ENCODE results near the gene BLID. TPM values are rescaled to one million over a fixed set of nuclear protein-coding genes. Genes with fewer than 3 reads are reported as not detected.

The BLID gene
- total and polyA plus RNA-seq, 2 donors from 2014 or later: not detected

DNA sequence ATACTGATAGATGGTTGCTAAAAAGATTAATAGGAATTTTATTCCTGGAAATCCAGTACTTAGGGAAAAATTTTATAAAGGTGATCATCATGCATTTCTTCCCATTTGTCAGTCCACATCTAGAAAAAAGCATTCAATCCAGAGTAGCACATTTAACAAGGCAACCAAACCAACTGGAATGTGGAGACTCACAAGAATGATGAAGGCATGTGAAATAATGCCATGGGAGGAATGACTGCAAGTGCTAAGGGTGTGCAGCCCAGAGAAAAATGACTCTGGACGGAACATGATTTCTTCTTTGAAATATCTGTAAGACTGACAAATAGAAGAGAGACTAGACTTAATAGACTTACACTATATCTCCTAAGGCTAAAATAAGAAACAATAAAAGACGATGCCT, 33.8 kb downstream of the BLID start:
- Histone ChIP-seq H3K9me3 (ENCODE audit: control insufficient read depth in 2 of 3, insufficient read depth in 1 of 3, low read length in 3 of 3) (no peaks in the 10 kb centered on the region), H3K27ac (ENCODE audit: low read depth in 2 of 2, low read length in 2 of 2) (no peak overlapping the region), H3K4me1 (ENCODE audit: control insufficient read depth in 2 of 3, insufficient read depth in 2 of 3, low read depth in 1 of 3, low read length in 3 of 3) (no peaks in the 10 kb centered on the region), H3K36me3 (ENCODE audit: control insufficient read depth in 2 of 3, insufficient read depth in 3 of 3, low read length in 3 of 3) (no peaks in the 10 kb centered on the region), H3K4me3 (ENCODE audit: low read length in 3 of 3) (no peak overlapping the region), H3K9ac (ENCODE audit: low read length in 3 of 3) (no peak overlapping the region), H3K27me3 (ENCODE audit: control insufficient read depth, insufficient read depth, low read length) (no peaks in the 10 kb centered on the region)
- DNase-seq (no peak), FAIRE-seq (no peak)
- TF ChIP-seq, protein P1, sequence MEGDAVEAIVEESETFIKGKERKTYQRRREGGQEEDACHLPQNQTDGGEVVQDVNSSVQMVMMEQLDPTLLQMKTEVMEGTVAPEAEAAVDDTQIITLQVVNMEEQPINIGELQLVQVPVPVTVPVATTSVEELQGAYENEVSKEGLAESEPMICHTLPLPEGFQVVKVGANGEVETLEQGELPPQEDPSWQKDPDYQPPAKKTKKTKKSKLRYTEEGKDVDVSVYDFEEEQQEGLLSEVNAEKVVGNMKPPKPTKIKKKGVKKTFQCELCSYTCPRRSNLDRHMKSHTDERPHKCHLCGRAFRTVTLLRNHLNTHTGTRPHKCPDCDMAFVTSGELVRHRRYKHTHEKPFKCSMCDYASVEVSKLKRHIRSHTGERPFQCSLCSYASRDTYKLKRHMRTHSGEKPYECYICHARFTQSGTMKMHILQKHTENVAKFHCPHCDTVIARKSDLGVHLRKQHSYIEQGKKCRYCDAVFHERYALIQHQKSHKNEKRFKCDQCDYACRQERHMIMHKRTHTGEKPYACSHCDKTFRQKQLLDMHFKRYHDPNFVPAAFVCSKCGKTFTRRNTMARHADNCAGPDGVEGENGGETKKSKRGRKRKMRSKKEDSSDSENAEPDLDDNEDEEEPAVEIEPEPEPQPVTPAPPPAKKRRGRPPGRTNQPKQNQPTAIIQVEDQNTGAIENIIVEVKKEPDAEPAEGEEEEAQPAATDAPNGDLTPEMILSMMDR (IDR thresholded peaks at IDR 0.05; ENCODE audit: borderline replicate concordance, extremely low read depth, insufficient read depth): no peak
- intact Hi-C loops (cut with DNase I): no loop called here

DNA sequence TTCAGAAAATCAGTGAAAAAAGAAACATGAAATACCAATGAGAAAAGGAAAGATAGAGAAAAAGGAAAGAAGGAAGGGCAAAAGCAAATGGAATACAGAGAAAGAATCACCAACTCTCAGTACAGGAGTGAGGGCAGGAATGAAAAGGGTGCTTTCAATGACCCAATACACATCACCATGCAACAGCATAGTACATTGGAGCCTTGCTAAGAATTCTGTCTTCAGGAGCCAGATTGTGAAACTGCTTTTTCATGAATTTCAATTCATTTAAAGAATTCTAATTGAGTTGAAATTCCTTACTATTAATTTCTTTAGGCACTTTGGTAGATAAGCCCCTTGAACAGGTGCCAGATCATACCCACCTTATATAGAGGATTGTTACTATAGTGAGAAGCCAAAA, 34.9 kb downstream of the BLID start:
- no peaks in the 10 kb centered on the region for H3K9me3 ChIP-seq (ENCODE audit: control insufficient read depth in 2 of 3, insufficient read depth in 1 of 3, low read length in 3 of 3)
- no peaks in the 10 kb centered on the region for H3K4me1 ChIP-seq (ENCODE audit: control insufficient read depth in 2 of 3, insufficient read depth in 2 of 3, low read depth in 1 of 3, low read length in 3 of 3)
- intact Hi-C loops (cut with DNase I): no loop called here
- H3K27ac ChIP-seq (ENCODE audit: low read depth in 2 of 2, low read length in 2 of 2): no peak overlapping the region
- no peak for FAIRE-seq
- no peaks in the 10 kb centered on the region for H3K27me3 ChIP-seq (ENCODE audit: control insufficient read depth, insufficient read depth, low read length)
- DNase-seq: no peak
- H3K9ac ChIP-seq (ENCODE audit: low read length in 3 of 3): no peak overlapping the region
- TF ChIP-seq, protein P1 (IDR thresholded peaks at IDR 0.05; ENCODE audit: borderline replicate concordance, extremely low read depth, insufficient read depth): no peak
- H3K36me3 ChIP-seq (ENCODE audit: control insufficient read depth in 2 of 3, insufficient read depth in 3 of 3, low read length in 3 of 3): no peaks in the 10 kb centered on the region
- no peak overlapping the region for H3K4me3 ChIP-seq (ENCODE audit: low read length in 3 of 3)

DNA sequence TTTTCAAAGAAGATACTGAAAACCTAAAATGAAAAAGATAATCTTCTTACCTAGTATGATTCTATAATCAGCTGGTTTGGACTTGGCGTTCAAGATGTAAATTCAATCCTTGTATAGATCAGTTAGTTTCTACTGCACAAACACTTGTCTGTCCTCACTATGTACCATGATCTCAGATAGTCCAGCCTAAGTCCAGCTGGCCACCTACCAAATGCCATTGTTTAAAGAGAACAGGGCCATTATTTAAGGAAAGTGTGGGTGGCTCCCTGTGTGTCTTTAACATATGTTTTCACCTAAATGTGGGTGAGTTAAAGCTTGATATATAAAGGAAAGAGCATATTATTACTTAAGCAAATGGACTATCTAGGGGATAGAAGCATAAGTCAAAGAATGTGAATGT, 38.6 kb downstream of the BLID start:
- no peak overlapping the region for H3K9ac ChIP-seq (ENCODE audit: low read length in 3 of 3)
- H3K27me3 ChIP-seq (ENCODE audit: control insufficient read depth, insufficient read depth, low read length): no peaks in the 10 kb centered on the region
- TF ChIP-seq, protein P1 (IDR thresholded peaks at IDR 0.05; ENCODE audit: borderline replicate concordance, extremely low read depth, insufficient read depth): no peak
- FAIRE-seq: no peak
- H3K4me3 ChIP-seq (ENCODE audit: low read length in 3 of 3): no peak overlapping the region
- no peaks in the 10 kb centered on the region for H3K4me1 ChIP-seq (ENCODE audit: control insufficient read depth in 2 of 3, insufficient read depth in 2 of 3, low read depth in 1 of 3, low read length in 3 of 3)
- H3K36me3 ChIP-seq (ENCODE audit: control insufficient read depth in 2 of 3, insufficient read depth in 3 of 3, low read length in 3 of 3): no peaks in the 10 kb centered on the region
- no peak overlapping the region for H3K27ac ChIP-seq (ENCODE audit: low read depth in 2 of 2, low read length in 2 of 2)
- intact Hi-C loops (cut with DNase I): no loop called here
- DNase-seq: no peak
- no peaks in the 10 kb centered on the region for H3K9me3 ChIP-seq (ENCODE audit: control insufficient read depth in 2 of 3, insufficient read depth in 1 of 3, low read length in 3 of 3)

DNA sequence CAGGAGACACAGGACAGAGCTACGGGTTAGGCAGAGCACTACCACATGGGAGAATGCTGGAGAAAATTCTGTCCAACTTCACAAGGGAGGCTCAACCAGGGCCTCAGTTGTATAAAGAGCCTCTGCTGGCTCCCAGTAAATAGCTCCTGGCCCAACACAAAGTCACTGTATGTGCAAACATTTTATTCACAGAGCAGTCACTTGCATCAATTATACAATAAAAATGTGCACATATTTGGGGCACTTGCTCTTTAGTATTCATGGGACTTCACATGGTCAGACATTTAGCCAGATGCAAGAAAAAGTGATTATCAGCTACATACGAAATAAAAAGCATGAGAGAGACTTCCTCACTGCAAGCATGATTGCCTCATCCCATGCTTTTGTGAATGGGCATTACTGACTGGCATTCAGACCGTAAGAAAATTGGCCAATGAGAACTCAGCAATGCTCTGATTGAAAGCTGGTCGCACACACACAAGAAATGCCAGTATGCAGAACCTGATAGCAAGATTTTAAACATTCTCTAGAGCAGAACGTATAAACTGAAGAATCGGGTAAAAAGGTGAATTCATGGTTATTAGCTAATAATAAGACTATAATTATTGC, 39.4 kb downstream of the BLID start:
- intact Hi-C loops (cut with DNase I): no loop called here
- no peaks in the 10 kb centered on the region for H3K4me1 ChIP-seq (ENCODE audit: control insufficient read depth in 2 of 3, insufficient read depth in 2 of 3, low read depth in 1 of 3, low read length in 3 of 3)
- FAIRE-seq (no peak), DNase-seq (no peak)
- TF ChIP-seq, protein P1 (IDR thresholded peaks at IDR 0.05; ENCODE audit: borderline replicate concordance, extremely low read depth, insufficient read depth): no peak
- no peaks in the 10 kb centered on the region for H3K27me3 ChIP-seq (ENCODE audit: control insufficient read depth, insufficient read depth, low read length)
- no peaks in the 10 kb centered on the region for H3K9me3 ChIP-seq (ENCODE audit: control insufficient read depth in 2 of 3, insufficient read depth in 1 of 3, low read length in 3 of 3)
- H3K27ac ChIP-seq (ENCODE audit: low read depth in 2 of 2, low read length in 2 of 2): no peak overlapping the region
- H3K4me3 ChIP-seq (ENCODE audit: low read length in 3 of 3): no peak overlapping the region
- H3K9ac ChIP-seq (ENCODE audit: low read length in 3 of 3): no peak overlapping the region
- H3K36me3 ChIP-seq (ENCODE audit: control insufficient read depth in 2 of 3, insufficient read depth in 3 of 3, low read length in 3 of 3): no peaks in the 10 kb centered on the region

All from kidney (tissue), 14 donors.